Left ventricle myocardium inferior (tissue), 1 donor: ENCODE measurements around the gene RAF1. TPM values are rescaled to one million over a fixed set of nuclear protein-coding genes. Genes with fewer than 3 reads are reported as not detected.
"Not testable (repeated sequence)": the region's sequence is repeated elsewhere in the genome, so short reads cannot be mapped to it uniquely, and the experiment has no call there.

ENCODE experiments used
- DNase-seq: peaks from one replicate; pipeline ENCODE4 v3.0.0-alpha.2; 2020
- H3K27ac ChIP-seq: fragments of 200-600 bp; replicated peaks from 2 replicates; pipeline ENCODE4 v1.8.0; 2021
- H3K27me3 ChIP-seq: fragments of 200-600 bp; 2 replicates; pipeline ENCODE4 v1.8.0; 2021; ENCODE audit warnings: low read depth
- H3K36me3 ChIP-seq: fragments of 200-600 bp; 2 replicates; pipeline ENCODE4 v1.8.0; 2021
- H3K4me1 ChIP-seq: fragments of 200-600 bp; 2 replicates; pipeline ENCODE4 v1.8.0; 2021
- H3K4me3 ChIP-seq: fragments of 200-600 bp; 2 replicates; pipeline ENCODE4 v1.8.0; 2021; ENCODE audit warnings: mild to moderate bottlenecking, moderate library complexity
- H3K9me3 ChIP-seq: fragments of 200-600 bp; replicated peaks from 2 replicates; pipeline ENCODE4 v1.8.0; 2021
- intact Hi-C: fragments of 100-400 bp; cut with micrococcal nuclease; formaldehyde crosslinking; loops from one replicate; pipeline ENCODE4 v1.11.0; 2022
- total RNA-seq: library from RNA; stranded (reverse); fragmentation: NEBNext Ultra II Directional; extraction: Animal tissue kit (Norgen Biotek cat#: 25700); gene quantifications from one replicate; pipeline ENCODE4 v1.2.1, GENCODE V29; 2021
- TF ChIP-seq, protein P1 (sequence below): fragments of 200-600 bp; IDR thresholded peaks from 2 replicates; pipeline ENCODE4 v1.8.0; 2021; ENCODE audit warnings: antibody characterized with exemption, mild to moderate bottlenecking, borderline replicate concordance
- donor health status: DM: no; HTN: yes; CAD: no; lungs with severe emphysema.

Gene RAF1
- total RNA-seq, 1 donor from 2014 or later = 137 TPM

DNA sequence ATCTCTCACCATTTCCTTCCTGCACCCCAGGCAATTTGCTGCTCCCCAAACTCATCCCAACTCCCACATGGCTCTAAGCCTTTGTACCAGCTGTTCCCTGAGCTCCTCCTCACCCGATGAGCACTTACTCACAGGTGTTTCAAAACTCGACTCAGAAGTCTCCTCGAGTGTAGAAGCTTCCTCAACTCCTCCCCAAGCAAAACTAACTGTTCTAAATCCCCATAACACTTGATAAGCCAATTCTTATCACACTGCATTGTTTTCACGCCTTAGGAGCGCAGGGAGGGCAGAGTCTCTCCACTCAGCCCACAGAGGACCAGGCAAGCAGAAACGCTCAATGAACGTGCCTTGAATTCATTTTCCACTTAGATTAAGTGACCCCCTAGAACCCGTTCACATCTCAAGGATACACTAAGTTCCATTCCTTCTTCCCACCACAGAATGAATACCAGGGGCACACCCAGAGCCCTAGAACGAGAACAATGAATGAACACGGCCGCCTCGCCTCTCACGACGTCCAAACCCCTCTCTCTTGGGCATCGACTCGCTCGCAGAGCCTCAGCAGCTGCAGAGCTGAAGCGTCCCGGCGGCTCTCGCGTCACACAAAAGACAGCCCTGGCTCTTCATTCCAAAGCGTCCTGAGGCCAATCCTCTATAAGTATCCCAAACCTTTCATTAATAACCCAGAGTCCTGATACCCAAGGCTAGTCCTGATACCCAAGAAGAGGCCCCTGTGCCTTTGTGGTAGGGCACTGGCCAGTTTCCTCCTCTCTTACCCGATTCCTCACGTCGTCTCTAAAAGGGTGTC, 1.1 kb downstream of the RAF1 start:
- Histone ChIP-seq H3K27ac (peak overlapping the region; percentile 98), H3K4me1 (peaks cover 68% of the 10 kb centered on the region), H3K9me3 (no peaks in the 10 kb centered on the region), H3K27me3 (no peaks in the 10 kb centered on the region), H3K4me3 (peak overlapping the region; percentile 85), H3K36me3 (no peaks in the 10 kb centered on the region)
- peak; percentile 34 for DNase-seq
- intact Hi-C loops = no loop called here
- TF ChIP-seq, protein P1, sequence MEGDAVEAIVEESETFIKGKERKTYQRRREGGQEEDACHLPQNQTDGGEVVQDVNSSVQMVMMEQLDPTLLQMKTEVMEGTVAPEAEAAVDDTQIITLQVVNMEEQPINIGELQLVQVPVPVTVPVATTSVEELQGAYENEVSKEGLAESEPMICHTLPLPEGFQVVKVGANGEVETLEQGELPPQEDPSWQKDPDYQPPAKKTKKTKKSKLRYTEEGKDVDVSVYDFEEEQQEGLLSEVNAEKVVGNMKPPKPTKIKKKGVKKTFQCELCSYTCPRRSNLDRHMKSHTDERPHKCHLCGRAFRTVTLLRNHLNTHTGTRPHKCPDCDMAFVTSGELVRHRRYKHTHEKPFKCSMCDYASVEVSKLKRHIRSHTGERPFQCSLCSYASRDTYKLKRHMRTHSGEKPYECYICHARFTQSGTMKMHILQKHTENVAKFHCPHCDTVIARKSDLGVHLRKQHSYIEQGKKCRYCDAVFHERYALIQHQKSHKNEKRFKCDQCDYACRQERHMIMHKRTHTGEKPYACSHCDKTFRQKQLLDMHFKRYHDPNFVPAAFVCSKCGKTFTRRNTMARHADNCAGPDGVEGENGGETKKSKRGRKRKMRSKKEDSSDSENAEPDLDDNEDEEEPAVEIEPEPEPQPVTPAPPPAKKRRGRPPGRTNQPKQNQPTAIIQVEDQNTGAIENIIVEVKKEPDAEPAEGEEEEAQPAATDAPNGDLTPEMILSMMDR = no peak

DNA sequence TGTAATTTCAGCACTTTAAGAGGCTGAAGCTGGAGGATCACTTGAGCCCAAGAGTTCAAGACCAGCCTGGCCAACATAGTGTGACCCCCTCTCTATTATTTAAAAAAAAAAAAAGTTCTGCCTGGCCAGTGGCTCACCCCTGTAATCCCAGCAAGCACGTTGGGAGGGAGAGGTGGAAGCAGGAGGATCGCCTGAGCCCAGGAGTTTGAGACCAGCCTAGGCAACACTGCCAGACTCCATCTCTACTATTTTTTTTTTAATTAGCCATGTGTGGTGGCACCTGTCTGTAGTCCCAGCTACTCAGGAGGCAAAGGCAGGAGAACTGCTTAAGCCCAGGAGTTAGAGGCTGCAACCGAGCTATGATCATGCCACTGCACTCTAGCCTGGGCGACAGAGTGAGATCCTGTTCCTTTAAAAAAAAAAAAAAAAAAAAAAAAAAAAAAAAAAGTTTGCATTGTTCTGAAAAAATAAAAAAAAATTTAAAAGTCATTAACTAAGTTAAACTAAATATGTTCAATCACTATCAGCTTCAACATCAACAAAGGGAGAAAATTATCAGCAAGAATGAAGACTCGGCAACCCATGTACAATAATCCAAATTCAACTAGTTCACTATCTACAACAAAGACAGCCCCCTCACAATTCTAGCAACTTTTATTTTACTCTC, 1.9 kb downstream of the RAF1 start:
- Histone ChIP-seq H3K27ac (peak overlapping the region; percentile 98), H3K9me3 (no peaks in the 10 kb centered on the region), H3K4me3 (peak overlapping the region; percentile 85), H3K36me3 (no peaks in the 10 kb centered on the region), H3K27me3 (no peaks in the 10 kb centered on the region), H3K4me1 (peaks cover 75% of the 10 kb centered on the region)
- intact Hi-C loops = no loop called here
- TF ChIP-seq, protein P1 = no peak
- DNase-seq = no peak

DNA sequence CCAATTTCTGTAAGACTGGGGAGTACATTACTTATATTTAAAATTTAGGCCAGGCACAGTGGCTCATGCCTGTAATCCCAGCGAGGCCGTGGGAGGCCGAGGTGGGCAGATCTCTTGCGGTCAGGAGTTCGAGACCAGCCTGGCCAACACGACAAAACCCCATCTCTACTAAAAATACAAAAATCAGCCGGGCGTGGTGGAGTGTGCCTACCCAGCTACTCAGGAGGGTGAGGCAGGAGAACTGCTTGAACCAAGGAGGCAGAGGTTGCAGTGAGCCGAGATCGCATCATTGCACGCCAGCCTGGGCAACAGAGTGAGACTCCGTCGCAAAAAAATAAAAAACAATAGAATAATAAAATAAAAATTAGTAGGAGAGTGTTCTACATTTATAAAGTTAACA, 2.5 kb downstream of the RAF1 start:
- not testable (repeated sequence) for H3K9me3 ChIP-seq

DNA sequence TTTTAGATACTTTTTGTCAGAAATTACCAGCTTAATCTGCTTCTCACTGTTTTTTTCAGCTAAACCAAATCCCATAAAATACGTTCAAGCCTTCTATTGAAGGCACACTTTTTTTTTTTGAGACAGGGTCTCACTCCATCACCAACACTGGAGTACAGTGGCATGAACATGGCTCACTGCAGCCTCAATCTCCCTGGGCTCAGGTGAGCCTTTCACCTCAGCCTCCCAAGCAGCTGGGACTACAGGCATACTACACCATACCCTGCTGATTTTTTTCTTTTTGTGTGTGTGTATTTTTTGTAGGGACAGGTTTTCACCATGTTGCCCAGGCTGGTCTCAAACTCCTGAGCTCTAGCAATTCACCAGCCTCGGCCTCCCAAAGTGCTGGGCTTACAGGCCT, 3.7 kb downstream of the RAF1 start:
- peaks cover 94% of the 10 kb centered on the region for H3K4me1 ChIP-seq
- peak overlapping the region; percentile 85 for H3K4me3 ChIP-seq
- H3K9me3 ChIP-seq = no peaks in the 10 kb centered on the region
- DNase-seq = no peak
- H3K27me3 ChIP-seq = no peaks in the 10 kb centered on the region
- no peaks in the 10 kb centered on the region for H3K36me3 ChIP-seq
- TF ChIP-seq, protein P1 = no peak
- intact Hi-C loops = no loop called here
- peak overlapping the region; percentile 98 for H3K27ac ChIP-seq

More for the DNA sequence above, 2.5 kb downstream of the RAF1 start:
- Histone ChIP-seq H3K27ac (peak overlapping the region; percentile 98), H3K4me3 (peak overlapping the region; percentile 85), H3K4me1 (peaks cover 82% of the 10 kb centered on the region)
- intact Hi-C loops, DNase-seq, H3K27me3 ChIP-seq, H3K36me3 ChIP-seq: not testable (repeated sequence)

DNA sequence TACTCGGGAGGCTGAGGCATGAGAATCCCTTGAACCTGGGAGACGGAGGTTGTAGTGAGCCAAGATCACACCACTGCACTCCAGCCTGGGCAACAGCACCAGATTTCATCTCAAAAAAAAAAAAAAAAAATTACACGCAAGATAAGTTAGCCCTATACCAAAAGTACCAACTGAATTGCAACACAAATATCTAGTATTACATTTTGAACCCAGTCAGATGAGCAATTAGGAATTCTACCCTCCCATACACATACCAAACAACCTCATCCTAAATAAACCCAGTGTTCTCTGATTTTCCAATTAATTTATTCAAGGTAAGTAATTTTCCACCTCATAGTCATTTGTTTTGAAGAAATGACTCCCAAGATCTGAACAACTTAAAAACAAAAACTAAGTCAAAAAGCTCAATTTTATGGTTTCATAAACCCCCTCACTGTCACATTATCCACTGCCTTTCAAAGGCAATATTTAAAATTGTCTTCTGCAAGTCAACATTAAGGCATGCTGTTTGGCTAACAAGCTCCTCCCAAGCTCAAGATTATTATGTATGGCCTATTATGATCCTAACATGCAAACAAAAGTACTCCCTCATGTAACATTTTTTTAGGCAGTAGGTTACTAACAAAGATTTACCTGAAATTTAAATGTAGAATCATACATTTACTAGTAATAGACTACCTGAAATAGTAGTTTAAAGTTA, 4.5 kb downstream of the RAF1 start:
- H3K27me3 ChIP-seq = no peaks in the 10 kb centered on the region
- H3K9me3 ChIP-seq = no peaks in the 10 kb centered on the region
- TF ChIP-seq, protein P1 = no peak
- H3K4me1 ChIP-seq = peaks cover 95% of the 10 kb centered on the region
- peak overlapping the region; percentile 85 for H3K4me3 ChIP-seq
- no peak for DNase-seq
- no peaks in the 10 kb centered on the region for H3K36me3 ChIP-seq
- H3K27ac ChIP-seq = peak overlapping the region; percentile 98
- intact Hi-C loops = no loop called here
